Neural cell (in vitro differentiated cells): ENCODE data around the gene GLCE. TPM values are rescaled to one million over a fixed set of nuclear protein-coding genes. Genes with fewer than 3 reads are reported as not detected.

Source experiments
- H2AFZ ChIP-seq: fragments of 200-600, 300-800 bp; sonication (generic), shearing (Covaris generic); 2 replicates; pipeline ENCODE4 v1.6.0; 2014; ENCODE audit warnings: low read depth, mild to moderate bottlenecking, antibody characterized with exemption, low read length, moderate library complexity
- H3F3A ChIP-seq: fragments of 200-600 bp; shearing (Covaris generic); 2 replicates; pipeline ENCODE4 v1.6.1; 2016; ENCODE audit warnings: mild to moderate bottlenecking, moderate library complexity, mixed read lengths, antibody characterized with exemption, low read length; ENCODE audit not compliant: insufficient read depth, poor library complexity, severe bottlenecking
- H3K27ac ChIP-seq: fragments of 200-600, 300-800 bp; sonication (generic), shearing (Covaris generic); 2 replicates; pipeline ENCODE4 v1.5.1; 2014; ENCODE audit warnings: mild to moderate bottlenecking, low read length, moderate library complexity
- H3K27me3 ChIP-seq: fragments of 300-800, 200-600 bp; sonication (generic), shearing (Covaris generic); 2 replicates; pipeline ENCODE4 v1.6.0; 2014; ENCODE audit warnings: mild to moderate bottlenecking, low read depth, low read length, moderate library complexity; ENCODE audit not compliant: insufficient read depth
- H3K36me3 ChIP-seq: fragments of 300-800, 200-600 bp; sonication (generic), shearing (Covaris generic); 2 replicates; pipeline ENCODE4 v1.5.1; 2014; ENCODE audit warnings: mild to moderate bottlenecking, antibody characterized with exemption, low read length, moderate library complexity; ENCODE audit not compliant: insufficient read depth
- H3K4me2 ChIP-seq: fragments of 300-800, 200-600 bp; sonication (generic), shearing (Covaris generic); 2 replicates; pipeline ENCODE4 v1.6.0; 2014; ENCODE audit warnings: mild to moderate bottlenecking, low read length
- H3K4me3 ChIP-seq: fragments of 300-800, 200-600 bp; sonication (generic), shearing (Covaris generic); 2 replicates; pipeline ENCODE4 v1.5.1; 2014; ENCODE audit warnings: mild to moderate bottlenecking, low read length, moderate library complexity
- H3K79me2 ChIP-seq: fragments of 200-600 bp; shearing (Covaris generic); replicated peaks from 2 replicates; pipeline ENCODE4 v1.6.0; 2014; ENCODE audit warnings: mild to moderate bottlenecking, low read length, moderate library complexity; ENCODE audit not compliant: insufficient read depth
- H3K9ac ChIP-seq: fragments of 300-800, 200-600 bp; sonication (generic), shearing (Covaris generic); 2 replicates; pipeline ENCODE4 v1.6.1; 2016; ENCODE audit warnings: mild to moderate bottlenecking, low read length, mixed read lengths
- H3K9me2 ChIP-seq: fragments of 200-600 bp; shearing (Covaris generic); 2 replicates; pipeline ENCODE4 v1.6.1; 2016; ENCODE audit warnings: mild to moderate bottlenecking, low read length, mixed read lengths; ENCODE audit not compliant: insufficient read depth
- H3K9me3 ChIP-seq: fragments of 200-600, 300-800 bp; sonication (generic), shearing (Covaris generic); 2 replicates; pipeline ENCODE4 v1.6.1; 2016; ENCODE audit warnings: mild to moderate bottlenecking, mixed run types, low read length, moderate library complexity, mixed read lengths
- H4K20me1 ChIP-seq: fragments of 200-600 bp; shearing (Covaris generic); 2 replicates; pipeline ENCODE4 v1.6.1; 2016; ENCODE audit warnings: mild to moderate bottlenecking, mixed run types; ENCODE audit not compliant: insufficient read depth
- EP300 ChIP-seq: fragments of 450-650 bp; conservative IDR thresholded peaks from 2 replicates; pipeline ENCODE4 v1.6.1; 2014; ENCODE audit warnings: antibody characterized with exemption, mild to moderate bottlenecking, moderate library complexity; ENCODE audit not compliant: poor library complexity, severe bottlenecking
- EZH2 ChIP-seq: fragments of 200-600, 300-800 bp; shearing (Covaris generic), sonication (generic); IDR thresholded peaks from 2 replicates; pipeline ENCODE4 v1.6.1; 2014; ENCODE audit warnings: antibody characterized with exemption, low read length, borderline replicate concordance, mild to moderate bottlenecking; ENCODE audit not compliant: insufficient read depth, poor library complexity, severe bottlenecking
- MXI1 ChIP-seq: fragments of 450-650 bp; conservative IDR thresholded peaks from 2 replicates; pipeline ENCODE4 v1.6.1; 2014; ENCODE audit warnings: antibody characterized with exemption, mild to moderate bottlenecking; ENCODE audit not compliant: poor library complexity, severe bottlenecking
- POLR2AphosphoS5 ChIP-seq: IDR thresholded peaks from 2 replicates; pipeline ENCODE4 v1.6.1; 2012
- RAD21 ChIP-seq: fragments of 450-650 bp; conservative IDR thresholded peaks from 2 replicates; pipeline ENCODE4 v1.6.1; 2014; ENCODE audit warnings: antibody characterized with exemption, mild to moderate bottlenecking, moderate library complexity
- REST ChIP-seq: IDR thresholded peaks from 2 replicates; pipeline ENCODE4 v1.6.1; 2012; ENCODE audit warnings: borderline replicate concordance
- SMC3 ChIP-seq: fragments of 450-650 bp; conservative IDR thresholded peaks from 2 replicates; pipeline ENCODE4 v1.6.1; 2014; ENCODE audit warnings: antibody characterized with exemption, mild to moderate bottlenecking, moderate library complexity; ENCODE audit not compliant: poor library complexity
- TAF1 ChIP-seq: IDR thresholded peaks from 2 replicates; pipeline ENCODE4 v1.6.1; 2012; ENCODE audit warnings: low read depth
- polyA plus RNA-seq: library from polyadenylated mRNA; depleted of rRNA; stranded (reverse); fragments of >200 nt; gene quantifications from 2 replicates; pipeline ENCODE4 v1.2.3, GENCODE V29; 2014
- TF ChIP-seq, protein P1 (sequence below): fragments of 450-650 bp; IDR thresholded peaks from 2 replicates; pipeline ENCODE4 v1.5.1; 2014; ENCODE audit warnings: antibody characterized with exemption, mild to moderate bottlenecking, moderate library complexity; ENCODE audit not compliant: poor library complexity, severe bottlenecking

GLCE gene
- polyA plus RNA-seq, 1 donor from 2014 or later: 31.5 TPM

DNA sequence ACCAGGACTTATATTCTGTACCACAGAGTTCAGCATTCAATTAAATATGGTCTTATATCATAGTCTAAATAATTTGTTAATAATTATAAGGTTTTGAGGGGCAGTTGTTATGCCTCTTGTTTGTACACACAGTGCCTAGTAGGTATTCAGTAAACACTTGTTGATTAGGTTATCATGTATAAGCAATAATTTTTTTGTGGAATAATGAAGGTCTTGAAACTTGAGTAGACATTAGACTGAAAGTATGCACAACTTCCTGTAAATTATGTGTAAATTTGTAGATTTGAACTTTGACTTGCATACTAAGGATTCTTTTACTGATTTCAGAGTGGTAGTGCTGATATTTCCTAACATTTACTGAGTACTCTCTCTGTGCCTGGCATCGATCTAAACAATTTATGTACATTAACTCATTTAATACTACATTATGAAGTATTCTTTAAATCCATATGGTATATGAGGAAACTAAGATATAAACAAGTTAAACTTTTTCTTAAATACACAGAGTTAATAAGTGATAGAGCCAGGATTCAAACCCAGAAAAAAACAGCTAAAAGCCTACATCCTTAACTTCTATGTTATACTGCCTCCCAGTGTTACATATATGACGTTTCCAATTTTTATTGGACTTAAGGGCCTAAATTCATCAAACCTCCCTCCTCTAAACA lies 65.1 kb downstream of the GLCE start:
- no peaks in the 10 kb centered on the region for H4K20me1 ChIP-seq
- no peak for TF ChIP-seq REST
- TF ChIP-seq EZH2: no peak
- TF ChIP-seq SMC3: no peak
- TF ChIP-seq, protein P1, sequence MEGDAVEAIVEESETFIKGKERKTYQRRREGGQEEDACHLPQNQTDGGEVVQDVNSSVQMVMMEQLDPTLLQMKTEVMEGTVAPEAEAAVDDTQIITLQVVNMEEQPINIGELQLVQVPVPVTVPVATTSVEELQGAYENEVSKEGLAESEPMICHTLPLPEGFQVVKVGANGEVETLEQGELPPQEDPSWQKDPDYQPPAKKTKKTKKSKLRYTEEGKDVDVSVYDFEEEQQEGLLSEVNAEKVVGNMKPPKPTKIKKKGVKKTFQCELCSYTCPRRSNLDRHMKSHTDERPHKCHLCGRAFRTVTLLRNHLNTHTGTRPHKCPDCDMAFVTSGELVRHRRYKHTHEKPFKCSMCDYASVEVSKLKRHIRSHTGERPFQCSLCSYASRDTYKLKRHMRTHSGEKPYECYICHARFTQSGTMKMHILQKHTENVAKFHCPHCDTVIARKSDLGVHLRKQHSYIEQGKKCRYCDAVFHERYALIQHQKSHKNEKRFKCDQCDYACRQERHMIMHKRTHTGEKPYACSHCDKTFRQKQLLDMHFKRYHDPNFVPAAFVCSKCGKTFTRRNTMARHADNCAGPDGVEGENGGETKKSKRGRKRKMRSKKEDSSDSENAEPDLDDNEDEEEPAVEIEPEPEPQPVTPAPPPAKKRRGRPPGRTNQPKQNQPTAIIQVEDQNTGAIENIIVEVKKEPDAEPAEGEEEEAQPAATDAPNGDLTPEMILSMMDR: peak; percentile 11
- no peak for TF ChIP-seq EP300
- TF ChIP-seq MXI1: no peak
- no peak for TF ChIP-seq POLR2AphosphoS5
- TF ChIP-seq TAF1: no peak
- peak; percentile 19 for TF ChIP-seq RAD21
- H3K27me3 ChIP-seq: no peaks in the 10 kb centered on the region
- H3K9me2 ChIP-seq: no peaks in the 10 kb centered on the region
- no peaks in the 10 kb centered on the region for H3F3A ChIP-seq
- no peak overlapping the region for H2AFZ ChIP-seq
- no peak overlapping the region for H3K27ac ChIP-seq
- H3K4me2 ChIP-seq: no peak overlapping the region
- H3K36me3 ChIP-seq: no peaks in the 10 kb centered on the region
- H3K9me3 ChIP-seq: peaks cover 2% of the 10 kb centered on the region
- no peak overlapping the region for H3K4me3 ChIP-seq
- H3K79me2 ChIP-seq: no peaks in the 10 kb centered on the region
- H3K9ac ChIP-seq: no peak overlapping the region

DNA sequence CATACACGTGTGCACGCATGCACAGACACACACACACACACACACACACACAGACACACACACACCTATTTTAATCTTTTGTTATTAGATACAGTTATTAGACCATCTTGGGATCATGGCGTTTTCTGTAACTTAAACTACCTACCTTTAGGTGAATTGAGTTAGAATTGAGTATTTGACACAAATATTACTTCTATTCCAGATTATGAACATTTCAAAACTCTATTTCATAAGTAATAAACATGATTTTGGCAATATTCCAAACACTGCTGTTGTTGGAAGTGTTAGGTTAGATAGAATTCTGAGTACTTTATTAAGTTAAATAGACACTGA lies 65.6 kb downstream of the GLCE start:
- Histone ChIP-seq H3K9ac (no peak overlapping the region), H3K9me3 (peaks cover 2% of the 10 kb centered on the region), H3F3A (no peaks in the 10 kb centered on the region), H3K4me3 (no peak overlapping the region), H3K27me3 (no peaks in the 10 kb centered on the region), H3K79me2 (no peaks in the 10 kb centered on the region), H3K36me3 (no peaks in the 10 kb centered on the region), H2AFZ (no peak overlapping the region), H3K27ac (no peak overlapping the region), H3K4me2 (no peak overlapping the region), H4K20me1 (no peaks in the 10 kb centered on the region), H3K9me2 (no peaks in the 10 kb centered on the region)
- TF ChIP-seq POLR2AphosphoS5 (no peak), TAF1 (no peak), REST (no peak), EP300 (no peak), SMC3 (no peak), MXI1 (no peak), RAD21 (no peak), EZH2 (no peak)
- TF ChIP-seq, protein P1: no peak
